IPS DF 4.7 (cell line): ENCODE measurements around the gene SERPINB2.
"Not testable (repeated sequence)": the region's sequence is repeated elsewhere in the genome, so short reads cannot be mapped to it uniquely, and the experiment has no call there.

ENCODE experiments used
- DNase-seq: peaks from one replicate; pipeline ENCODE4 v3.0.0-alpha.2; 2013; ENCODE audit warnings: low spot score; ENCODE audit errors: extremely low read depth

Gene SERPINB2

DNA sequence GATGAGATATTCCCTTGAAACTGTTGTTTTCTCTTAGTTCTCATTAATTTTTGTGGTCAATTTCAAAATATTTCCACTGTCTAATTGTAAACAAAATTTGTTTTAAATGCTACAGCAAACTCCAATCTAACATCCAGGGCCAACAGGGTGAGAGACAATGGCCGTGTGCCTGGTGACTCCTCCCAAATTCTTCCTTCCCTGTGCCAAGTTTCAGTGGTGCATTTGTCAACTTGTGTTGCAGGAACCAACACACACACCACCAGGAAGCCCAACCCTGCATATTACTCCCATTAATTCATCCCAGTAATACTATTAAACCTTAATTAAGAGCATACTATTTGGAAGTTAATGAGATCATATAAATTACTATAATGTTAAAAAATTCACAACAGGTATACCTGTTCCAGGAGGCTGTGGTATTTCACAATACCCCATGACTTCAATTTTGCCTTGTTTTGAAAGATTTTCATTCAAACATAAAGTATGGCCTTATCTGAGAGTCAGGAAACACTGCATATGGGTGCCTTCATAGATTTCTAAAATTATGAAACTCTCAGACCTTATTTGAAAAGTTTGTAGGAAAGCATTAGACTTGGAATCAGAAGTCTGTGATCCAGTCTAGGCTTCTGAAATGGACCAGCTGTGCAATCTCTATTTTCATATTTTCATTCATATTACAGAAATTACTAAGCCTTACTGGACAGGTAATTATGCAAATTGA is 1.1 kb downstream of the SERPINB2 start:
- DNase-seq: no peak

DNA sequence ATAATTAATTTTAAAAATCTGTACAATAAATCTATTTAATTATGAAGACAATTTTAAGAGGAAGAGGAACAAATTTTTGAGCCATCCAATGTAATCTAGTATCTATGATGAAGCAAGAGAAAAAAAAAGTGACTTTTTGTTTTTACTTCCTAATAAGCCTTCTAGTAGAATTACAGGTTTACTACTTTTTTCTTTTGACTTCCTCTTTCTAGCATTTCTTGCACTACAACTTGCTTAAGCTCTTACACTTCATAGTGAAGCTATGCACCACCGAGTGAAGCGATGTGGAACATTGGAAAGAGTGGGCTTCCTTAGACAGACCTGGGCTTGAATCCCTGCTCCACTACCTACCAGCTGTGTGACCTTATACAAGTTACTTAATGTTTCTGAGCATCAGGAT is 2.1 kb downstream of the SERPINB2 start:
- no peak for DNase-seq

DNA sequence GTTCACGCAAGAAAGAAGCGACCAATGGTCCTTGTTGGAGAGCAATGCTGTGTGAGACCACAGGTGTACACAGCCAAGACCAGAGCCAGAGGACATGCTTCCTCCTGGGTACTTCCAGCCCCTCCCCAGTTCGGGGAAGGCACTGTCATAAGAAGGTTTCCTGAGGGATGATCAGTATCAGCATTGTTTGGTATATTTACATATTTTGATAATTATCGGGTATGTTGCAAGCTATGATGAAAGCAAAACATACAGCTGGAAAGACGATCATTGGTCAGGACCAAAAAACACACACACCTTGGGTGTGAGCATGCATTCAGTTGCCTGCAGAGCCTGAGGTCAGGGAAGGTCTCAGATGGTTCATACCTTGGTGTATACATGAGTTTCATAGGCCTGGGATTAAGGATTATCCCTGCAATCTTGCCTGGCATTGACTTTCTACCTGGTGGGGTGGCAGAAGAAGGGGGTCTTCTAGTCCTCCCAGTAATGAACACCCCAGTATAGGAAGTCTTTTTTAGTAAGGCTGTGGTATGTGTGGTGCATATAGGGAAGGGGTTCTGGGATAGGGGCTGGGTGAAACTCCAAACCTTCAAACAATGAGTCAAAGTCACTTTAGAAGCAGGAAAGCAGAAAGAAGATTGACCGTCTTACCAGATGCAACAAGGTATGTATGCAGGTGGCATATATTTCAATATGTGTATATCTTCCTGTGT is 2.9 kb downstream of the SERPINB2 start:
- DNase-seq: no peak

DNA sequence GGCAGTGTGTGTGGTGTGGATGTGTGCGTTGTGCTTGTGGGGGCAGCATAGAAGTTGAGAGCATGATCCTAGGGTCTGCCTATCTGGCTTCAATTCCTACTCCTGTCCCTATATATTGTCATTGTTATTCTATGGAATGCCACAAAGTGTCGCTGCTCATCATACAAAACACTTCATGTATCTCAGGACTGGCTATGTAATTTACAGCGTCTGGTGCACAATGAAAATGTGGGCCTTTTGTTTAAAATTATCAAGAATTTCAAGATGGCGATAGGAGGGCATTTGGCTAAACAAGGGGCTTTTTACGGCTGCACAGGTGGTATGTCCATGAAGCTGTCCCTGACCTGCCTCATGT is 3.4 kb downstream of the SERPINB2 start:
- no peak for DNase-seq

DNA sequence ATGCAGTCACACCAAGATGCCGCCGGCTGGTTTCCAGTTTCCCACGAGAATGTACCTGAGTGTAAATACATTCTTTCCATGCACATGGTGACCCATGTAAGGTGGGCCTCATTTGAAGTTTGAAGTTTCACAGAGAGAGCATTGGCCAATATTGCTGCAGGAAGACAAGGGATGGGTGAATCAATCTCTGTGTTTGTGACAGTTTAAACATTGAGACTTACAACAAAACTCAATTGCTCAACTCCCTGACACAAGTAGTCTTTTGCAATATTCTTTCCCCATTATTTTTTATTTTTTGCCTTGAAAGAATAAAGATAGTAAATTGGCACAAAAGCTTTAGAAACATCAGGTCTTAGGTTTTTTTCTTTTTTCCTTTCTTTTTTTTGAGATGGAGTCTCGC is 5.1 kb downstream of the SERPINB2 start:
- no peak for DNase-seq

DNA sequence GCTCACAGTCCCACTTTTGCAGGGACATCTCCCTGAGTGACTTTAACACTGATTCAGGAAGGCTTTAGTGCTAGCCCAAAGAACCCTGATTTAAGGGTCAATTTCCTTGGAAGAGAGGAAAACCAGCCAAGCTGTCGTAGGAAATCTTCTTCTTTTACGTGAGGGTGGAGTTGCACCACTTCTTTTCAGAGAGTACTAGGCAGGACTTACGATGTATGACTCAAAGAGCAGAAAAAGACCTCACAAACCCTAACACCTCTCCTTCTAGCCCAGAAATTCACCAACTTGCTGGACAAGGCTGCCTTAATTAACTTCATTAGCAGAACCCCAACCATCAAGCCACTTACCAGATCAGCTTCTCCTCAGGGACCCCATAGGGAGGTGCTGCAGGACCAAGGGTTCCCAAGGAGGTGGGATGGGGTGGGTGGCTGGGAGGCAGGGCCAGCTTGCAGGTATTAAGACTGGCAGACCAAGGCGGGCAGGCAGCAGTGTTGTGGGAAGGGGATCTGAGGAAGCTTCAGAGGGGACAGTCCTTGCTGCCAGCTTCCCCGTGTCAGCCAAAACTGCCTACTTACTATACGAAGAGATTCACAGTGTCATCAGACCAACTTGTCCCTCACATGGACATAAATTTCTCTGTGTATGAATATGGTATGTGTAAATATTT is 6.7 kb downstream of the SERPINB2 start:
- DNase-seq: no peak

DNA sequence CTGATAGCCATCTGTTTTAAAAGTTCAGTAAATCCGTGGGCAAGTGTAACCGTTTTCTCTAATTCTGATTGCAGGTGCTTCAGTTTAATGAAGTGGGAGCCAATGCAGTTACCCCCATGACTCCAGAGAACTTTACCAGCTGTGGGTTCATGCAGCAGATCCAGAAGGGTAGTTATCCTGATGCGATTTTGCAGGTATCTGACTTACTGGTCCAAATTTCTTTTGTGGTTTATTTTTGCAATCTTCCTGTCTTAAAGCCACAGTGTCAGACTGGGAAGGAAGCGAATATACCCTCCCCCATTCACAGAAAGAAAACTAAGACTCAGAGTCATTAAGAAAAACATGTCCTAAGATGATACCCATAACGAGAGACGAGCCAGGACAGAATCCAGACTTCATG is 7.7 kb downstream of the SERPINB2 start:
- no peak for DNase-seq

DNA sequence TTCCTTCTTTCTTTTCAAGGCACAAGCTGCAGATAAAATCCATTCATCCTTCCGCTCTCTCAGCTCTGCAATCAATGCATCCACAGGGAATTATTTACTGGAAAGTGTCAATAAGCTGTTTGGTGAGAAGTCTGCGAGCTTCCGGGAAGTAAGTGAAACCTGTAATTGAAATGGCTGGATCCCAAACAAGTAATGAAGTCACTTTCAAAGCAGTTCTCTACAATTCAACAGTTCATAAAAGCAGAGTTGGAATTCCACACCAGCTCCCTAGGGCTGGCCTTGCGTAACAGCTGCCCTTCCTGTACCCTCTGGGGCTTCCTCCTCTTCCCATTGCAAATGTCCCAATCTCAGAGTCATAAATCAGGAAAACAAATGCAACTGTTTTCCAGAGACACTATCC is 9.6 kb downstream of the SERPINB2 start:
- DNase-seq: no peak

DNA sequence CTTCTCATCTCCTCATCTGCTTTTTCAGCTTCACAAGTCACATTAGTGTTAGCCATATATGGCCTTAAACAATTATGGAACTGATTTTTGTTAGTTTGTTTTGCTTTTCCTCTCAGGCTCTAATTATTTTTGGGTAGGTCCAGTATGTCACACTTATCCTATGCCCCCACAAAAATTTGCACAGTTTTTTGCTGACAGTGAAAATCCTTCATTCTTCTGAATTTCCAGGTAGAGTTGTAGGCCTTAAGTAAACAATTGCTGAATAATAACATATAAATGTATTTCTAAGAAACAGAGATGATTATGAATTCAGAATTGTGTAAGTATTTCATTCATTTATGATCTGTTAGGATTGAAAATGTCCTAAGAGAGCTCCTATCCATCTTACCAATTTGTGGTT is 11.7 kb downstream of the SERPINB2 start:
- no peak for DNase-seq

DNA sequence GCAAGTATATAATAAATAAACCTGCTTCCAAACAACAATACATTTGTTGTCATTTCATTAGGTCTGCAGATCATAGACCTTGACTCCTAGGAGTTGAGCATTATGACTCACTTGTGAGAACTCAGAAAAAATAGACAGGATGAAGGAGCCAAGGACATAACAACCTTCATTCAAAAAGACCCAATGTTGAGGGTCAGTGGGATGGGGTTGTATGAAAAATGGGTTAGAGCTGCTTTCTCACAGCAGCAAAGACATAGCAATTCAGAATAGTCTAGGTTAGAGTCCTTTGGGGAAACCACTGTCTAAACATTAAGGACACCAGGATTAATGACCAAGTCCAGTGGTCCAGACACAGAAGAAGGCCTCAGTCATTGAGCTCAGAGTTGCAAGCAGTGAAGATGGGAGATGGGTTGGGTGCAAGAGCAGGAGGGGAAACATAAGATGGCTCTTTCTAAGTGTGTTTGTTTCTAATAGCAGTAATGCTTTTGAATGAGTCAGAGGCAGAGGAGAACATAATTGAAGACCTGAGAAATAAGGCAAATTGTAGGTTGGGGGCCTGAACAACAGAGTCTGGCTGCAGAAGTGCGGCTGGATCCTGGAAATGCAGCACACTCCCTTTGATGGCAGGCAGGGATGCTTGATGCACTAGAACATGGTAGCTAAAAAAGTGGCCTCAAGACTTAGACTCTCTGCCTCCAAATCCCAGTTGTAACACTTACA is 16.5 kb downstream of the SERPINB2 start:
- DNase-seq: no peak

DNA sequence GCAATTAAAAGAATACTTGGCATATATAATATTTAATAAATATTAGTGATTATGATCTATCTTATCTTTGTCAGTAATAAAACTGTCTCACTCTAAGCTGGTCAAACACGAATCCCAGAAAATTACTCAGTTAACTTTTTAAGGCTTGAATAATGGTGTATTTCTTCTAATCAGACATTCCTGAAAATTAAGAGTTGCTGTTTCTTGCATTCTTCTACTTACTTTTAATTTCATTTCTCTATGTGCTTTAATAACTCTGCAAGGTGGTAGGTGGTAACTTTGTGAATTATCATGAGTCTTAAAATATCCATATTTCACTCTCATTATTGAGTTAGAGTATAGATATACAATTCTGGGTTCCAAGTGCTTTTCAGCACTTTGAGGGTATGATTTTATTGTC is 17.2 kb downstream of the SERPINB2 start:
- DNase-seq: no peak

DNA sequence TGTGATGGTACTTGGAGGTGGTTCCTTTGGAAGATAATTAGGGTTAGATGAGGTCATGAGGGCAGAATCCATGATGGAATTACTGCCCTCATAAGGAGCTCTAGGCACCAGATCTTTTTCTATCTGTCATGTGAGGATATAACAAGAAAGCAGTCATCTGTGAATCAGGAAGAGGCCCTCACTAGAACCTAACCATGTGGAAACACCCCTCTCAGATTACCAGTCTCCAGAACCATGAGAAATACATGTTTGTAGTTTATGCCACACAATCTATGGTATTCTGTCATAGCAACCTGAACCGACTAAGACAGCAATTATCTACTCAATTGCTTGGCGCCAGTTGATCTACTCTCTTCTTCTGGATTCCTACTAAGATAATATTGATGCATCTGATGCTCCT is 17.9 kb downstream of the SERPINB2 start:
- no peak for DNase-seq

DNA sequence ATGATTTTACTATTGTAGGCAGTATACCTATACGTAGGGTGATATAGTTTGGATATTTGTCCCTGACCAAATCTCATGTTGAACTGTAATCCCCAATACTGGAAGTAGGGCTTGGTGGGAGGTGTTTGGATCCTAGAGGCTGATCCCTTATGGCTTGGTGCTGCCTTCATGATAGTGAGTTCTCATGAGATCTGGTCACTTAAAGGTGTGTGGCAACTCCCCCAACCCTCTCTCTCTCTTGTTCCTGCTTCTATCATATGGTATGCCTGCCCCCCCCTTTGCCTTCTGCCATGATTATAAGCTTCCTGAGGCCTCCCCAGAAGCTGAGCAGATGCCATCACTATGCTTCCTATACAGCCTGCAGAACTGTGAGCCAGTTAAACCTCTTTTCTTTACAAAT is 18.6 kb downstream of the SERPINB2 start:
- no peak for DNase-seq

DNA sequence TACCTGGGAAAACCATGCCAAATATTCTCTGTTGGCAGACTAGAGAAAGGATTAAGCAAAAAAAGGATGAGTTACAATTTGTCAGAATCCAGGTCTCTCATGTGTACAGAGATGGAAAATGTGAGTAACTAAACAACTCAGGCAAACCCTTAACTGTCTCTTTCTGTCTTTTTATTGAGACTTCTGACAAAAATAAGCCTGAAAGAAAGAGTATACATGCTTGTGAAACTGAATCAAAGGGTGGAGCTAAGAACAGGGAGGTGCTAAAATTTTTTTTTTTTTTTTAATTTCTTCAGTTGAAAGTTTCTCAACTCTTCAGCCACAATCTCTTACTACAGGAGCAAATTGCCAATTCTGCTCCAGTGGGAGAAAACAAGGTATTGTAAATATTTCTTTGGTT is 20.2 kb downstream of the SERPINB2 start, which contains the start of gene SERPINB10:
Gene SERPINB10 (plus strand): TSS at position 295 of the 400 bp plus-strand sequence. CDS start 7,553 bp downstream, outside the sequence.
- DNase-seq: no peak

DNA sequence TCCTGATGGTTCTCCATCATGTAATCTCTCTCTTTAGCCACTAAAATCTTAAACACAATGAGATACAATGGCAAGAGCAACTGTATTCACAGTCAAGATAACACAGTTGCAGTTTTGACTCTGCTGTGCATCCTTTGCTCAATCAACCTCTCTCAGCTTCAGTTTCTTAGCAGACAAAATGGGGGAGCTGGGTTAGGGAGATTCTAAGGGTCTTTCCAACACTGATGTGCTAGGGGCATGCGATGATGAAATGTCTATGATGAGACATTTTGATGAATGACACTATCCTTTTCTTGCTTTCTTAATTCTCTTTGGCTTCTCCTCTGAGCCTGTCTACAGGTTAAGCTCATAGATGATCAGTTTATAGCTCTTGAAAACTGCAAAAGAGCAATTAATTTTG is 21.4 kb downstream of the SERPINB2 start:
- no peak for DNase-seq

DNA sequence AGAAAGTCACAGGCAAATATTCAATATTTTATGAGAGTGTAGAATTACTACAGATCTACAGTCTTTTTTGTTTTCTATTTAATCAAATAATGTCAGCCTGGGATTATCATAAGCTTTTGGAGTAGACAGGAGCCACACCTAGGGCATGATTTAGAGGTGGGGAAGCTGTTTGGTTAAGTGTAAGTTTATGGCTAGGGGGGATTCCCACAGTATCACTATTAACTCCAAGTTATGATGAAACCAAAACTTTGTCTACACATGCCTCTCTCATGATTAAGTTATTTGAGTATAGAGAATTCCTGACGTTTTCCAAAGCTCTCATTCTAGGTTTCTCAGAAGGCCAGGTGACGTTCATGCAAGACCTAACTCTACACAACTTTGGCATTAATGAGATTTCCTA is 22.4 kb downstream of the SERPINB2 start:
- DNase-seq: no peak

DNA sequence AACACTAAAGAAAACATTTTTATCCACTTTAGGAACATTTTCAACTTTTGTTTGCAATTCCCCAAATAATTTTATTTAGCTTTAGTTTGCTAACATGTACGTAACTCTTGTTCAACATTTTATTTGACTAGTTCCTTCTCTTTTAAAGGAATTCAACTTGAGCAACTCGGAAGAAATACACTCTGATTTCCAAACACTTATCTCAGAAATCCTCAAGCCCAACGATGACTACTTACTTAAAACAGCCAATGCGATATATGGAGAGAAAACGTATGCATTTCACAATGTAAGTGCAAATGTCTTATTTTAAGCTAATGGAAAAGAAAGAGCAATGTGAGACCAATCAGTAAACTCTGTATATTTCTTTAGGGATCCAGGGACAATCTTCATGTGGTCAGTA is 30.3 kb downstream of the SERPINB2 start:
- DNase-seq: no peak

DNA sequence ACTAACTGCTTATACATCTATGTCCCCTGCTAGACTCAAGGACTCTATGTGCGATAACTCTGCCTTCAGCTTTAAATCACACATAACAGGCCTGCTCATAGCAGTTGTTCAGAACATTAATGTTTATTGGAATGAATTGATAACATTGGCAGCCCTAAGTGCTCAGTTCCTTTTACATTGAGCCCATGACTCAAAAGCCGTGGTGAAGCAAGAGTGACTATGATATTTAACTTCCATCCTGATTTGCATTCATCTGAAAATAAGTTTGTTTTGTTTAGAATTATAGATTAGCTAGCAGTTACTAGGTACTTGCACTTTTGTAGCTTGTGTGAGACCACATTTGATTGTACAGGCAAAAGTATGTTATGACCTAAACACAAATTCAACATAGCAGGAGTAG is 34.5 kb downstream of the SERPINB2 start:
- DNase-seq: no peak

DNA sequence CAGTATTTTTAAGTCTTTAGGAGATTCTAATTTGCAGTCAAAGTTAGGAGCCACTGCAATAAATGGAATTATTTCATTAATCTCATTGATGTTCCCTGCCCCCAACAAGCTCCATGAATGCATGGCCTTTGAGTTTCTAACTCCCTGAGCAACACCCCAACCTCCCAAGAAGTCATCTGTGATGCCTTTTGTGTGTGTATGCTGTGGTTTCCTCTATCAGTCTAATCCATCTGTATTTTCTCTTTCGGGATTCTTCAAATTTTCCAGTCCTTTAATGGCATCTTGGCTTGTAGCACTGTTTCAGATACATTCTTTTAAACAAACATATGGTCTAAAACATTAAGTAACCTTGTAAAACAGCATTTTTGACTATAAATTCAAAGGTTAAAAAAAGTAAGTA is 37.0 kb downstream of the SERPINB2 start:
- DNase-seq: no peak

DNA sequence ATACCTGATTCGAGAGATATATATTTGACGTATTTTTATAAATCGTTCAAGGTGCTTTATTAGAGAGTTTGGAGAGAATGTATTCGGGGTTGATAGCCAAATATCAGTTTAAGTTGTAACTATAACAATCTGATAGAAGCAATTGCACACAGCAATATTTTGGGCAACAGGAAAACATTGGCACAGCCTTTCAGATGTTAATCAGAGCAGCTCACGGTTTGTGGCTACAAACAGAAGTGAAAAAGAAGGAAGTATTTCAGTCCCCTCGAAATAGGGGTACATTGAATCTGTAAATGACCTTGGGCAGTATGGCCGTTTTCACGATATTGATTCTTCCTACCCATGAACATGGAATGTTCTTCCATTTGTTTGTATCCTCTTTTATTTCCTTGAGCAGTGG is 40.8 kb downstream of the SERPINB2 start:
- no peak for DNase-seq

DNA sequence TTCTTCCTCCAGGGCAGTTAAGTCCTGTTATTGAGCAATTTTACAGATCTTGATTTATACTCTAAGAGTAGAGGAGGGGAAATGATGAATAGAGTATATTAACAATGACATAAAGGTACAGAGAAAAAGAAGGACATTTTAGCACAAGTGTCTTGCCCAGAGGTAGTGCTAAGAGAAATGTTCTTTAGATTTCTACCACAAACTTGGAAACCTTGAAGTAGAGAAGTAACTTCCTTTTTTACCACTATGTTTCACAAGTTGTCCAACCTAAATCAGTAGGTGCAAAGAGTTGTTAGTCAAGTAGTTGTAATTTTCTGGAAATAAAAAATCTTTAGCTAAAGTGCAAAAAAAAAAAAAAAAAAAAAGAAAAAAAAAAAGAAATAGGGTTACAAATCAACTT is 41.9 kb downstream of the SERPINB2 start:
- DNase-seq: not testable (repeated sequence)

DNA sequence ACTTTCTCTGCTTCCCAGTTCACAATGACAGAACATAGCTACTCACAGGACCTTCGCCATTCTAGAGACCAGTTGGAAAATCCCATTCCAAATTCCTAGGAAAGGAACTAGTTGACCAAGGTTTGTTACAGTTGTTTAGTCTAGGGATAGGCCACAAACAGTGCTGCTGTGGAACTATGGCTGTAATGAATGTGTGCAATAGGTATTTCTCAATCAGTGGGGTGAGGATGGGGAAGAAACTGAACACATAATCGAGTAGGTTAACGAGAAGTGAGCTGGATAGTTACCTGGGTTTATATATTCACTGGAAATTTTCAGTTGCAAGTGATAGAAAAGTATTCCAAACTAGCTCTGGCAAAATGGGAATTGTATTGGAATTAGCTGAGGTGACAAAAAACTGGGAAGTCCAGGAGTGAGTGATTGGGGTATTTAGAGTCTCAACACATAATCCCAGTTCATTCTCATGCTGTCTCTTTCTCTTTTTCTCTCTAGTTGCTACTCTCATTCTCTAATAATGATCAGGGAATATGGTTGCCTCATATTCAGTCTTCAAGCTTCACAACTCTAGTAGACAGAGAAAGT is 43.4 kb downstream of the SERPINB2 start:
- no peak for DNase-seq
